ENCODE measurements around the gene PITPNM2.

DNA sequence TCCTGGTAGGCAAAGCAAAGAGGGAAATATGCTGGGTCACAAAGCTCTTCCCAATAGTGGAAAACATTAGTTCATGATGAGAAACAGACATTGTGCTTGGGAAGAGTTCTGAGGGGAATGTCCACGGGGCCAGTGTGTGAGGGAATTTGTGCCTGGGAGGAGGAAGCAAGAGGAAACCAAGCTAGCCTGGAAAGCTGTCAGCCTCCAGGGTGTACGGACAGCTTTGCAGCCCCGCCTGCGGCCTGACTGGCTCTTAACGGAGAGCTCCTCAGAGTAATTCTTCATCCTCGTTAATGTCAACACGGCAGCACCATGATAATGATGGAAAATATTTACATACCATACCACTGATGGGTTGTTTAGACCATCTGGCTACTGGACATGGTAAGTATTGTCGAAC, 32.4 kb downstream of the PITPNM2 start:
- no peak for TF ChIP-seq POLR2A (IDR thresholded peaks at IDR 0.05; ENCODE audit: low read depth)
- TF ChIP-seq CTCF (IDR thresholded peaks at IDR 0.05), result no peak
- no peak for TF ChIP-seq EP300 (IDR thresholded peaks at IDR 0.05)

Measured in esophagus muscularis mucosa (tissue), 4 donors.